ENCODE results near the gene DBX1. TPM values are rescaled to one million over a fixed set of nuclear protein-coding genes. Genes with fewer than 3 reads are reported as not detected.

Gene DBX1
- total RNA-seq, 2 experiments from 2014 or later: not detected

GRCh38 chr11:20192151-20192550, 31.9 kb upstream of the DBX1 start:
- DNase-seq (no peak), ATAC-seq (no peak)
- ChIA-PET POLR2A (no interaction called here), CTCF (no interaction called here)
- no peaks in the 10 kb centered on the region for H3K4me1 Mint-ChIP-seq (ENCODE audit: low read depth)
- H3K4me3 Mint-ChIP-seq: no peak overlapping the region
- H3K36me3 Mint-ChIP-seq (ENCODE audit: low read depth): no peaks in the 10 kb centered on the region
- no peaks in the 10 kb centered on the region for H3K9me3 Mint-ChIP-seq (ENCODE audit: insufficient read depth)
- H3K27me3 Mint-ChIP-seq (ENCODE audit: low read depth): peaks cover 3% of the 10 kb centered on the region
- no peak overlapping the region for H3K27ac Mint-ChIP-seq

GRCh38 chr11:20178976-20179375, 18.7 kb upstream of the DBX1 start:
- Mint-ChIP-seq H3K27ac (no peak overlapping the region), H3K4me3 (no peak overlapping the region), H3K9me3 (ENCODE audit: insufficient read depth) (no peaks in the 10 kb centered on the region), H3K36me3 (ENCODE audit: low read depth) (no peaks in the 10 kb centered on the region), H3K27me3 (ENCODE audit: low read depth) (peaks cover 10% of the 10 kb centered on the region), H3K4me1 (ENCODE audit: low read depth) (no peaks in the 10 kb centered on the region)
- ChIA-PET POLR2A (no interaction called here), CTCF (no interaction called here)
- no peak for DNase-seq
- ATAC-seq: no peak

- Mint-ChIP-seq H3K27me3 (ENCODE audit: low read depth) (peaks cover 14% of the 10 kb centered on the region), H3K36me3 (ENCODE audit: low read depth) (no peaks in the 10 kb centered on the region), H3K27ac (no peak overlapping the region), H3K4me3 (no peak overlapping the region), H3K4me1 (ENCODE audit: low read depth) (no peaks in the 10 kb centered on the region), H3K9me3 (ENCODE audit: insufficient read depth) (no peaks in the 10 kb centered on the region)
- ChIA-PET POLR2A (no interaction called here), CTCF (interaction anchor here (1.0 kb wide), 1 partner anchor 44 kb away, joined by 3 read pairs; no protein-coding TSS in a partner anchor)
- DNase-seq (no peak), ATAC-seq (no peak)
Observed at GRCh38 chr11:20177136-20177535, 16.9 kb upstream of the DBX1 start.

DNA sequence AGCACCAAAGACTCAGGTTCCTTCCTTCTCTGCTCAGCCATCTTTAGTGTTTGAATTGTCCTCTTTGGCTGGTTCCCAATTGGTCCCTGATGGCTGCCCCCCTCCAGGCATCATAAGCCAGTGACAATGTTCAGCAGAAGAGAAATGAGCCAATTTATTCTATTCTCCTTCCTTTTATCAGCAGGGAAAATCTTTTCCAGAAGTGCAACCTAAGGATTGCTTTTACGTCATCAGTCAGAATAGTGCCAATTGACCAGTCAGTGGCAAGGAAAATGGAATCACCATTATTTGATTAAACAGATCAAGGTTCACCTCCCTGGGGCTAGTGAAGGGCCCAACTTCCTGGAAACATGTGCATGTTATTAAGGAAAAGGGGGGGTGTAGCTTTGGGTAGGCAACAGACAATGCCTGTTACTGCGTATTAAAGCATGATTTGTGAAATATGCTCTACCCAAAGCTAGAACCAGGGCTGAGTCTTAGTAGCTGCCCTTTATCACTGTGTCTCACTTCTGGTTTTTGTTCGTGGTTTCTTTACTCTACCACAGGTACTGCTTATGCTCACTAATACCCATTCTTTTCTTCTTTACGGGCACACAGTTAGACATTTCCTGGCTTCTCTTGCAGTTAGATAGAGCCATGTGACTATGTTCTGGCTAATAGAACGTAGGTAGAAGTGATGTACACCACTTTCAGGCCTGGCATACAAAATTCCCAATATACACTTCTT, 12.6 kb upstream of the DBX1 start:
- ChIA-PET CTCF (no interaction called here), POLR2A (no interaction called here)
- Mint-ChIP-seq H3K4me1 (ENCODE audit: low read depth) (no peaks in the 10 kb centered on the region), H3K27me3 (ENCODE audit: low read depth) (peaks cover 22% of the 10 kb centered on the region), H3K36me3 (ENCODE audit: low read depth) (no peaks in the 10 kb centered on the region), H3K4me3 (no peak overlapping the region), H3K27ac (no peak overlapping the region), H3K9me3 (ENCODE audit: insufficient read depth) (no peaks in the 10 kb centered on the region)
- ATAC-seq: no peak
- DNase-seq: no peak

GRCh38 chr11:20163783-20164481, 3.7 kb upstream of the DBX1 start:
- Mint-ChIP-seq H3K9me3 (ENCODE audit: insufficient read depth) (peaks cover 3% of the 10 kb centered on the region), H3K27me3 (ENCODE audit: low read depth) (peaks cover 70% of the 10 kb centered on the region), H3K27ac (no peak overlapping the region), H3K36me3 (ENCODE audit: low read depth) (peaks cover 12% of the 10 kb centered on the region), H3K4me3 (no peak overlapping the region), H3K4me1 (ENCODE audit: low read depth) (peaks cover 14% of the 10 kb centered on the region)
- ATAC-seq: no peak
- ChIA-PET POLR2A (no interaction called here), CTCF (interaction anchor here (1.4 to 1.6 kb wide), 2 partner anchors 31 to 36 kb away, joined by 4 to 5 read pairs; no protein-coding TSS in a partner anchor)
- no peak for DNase-seq

DNA sequence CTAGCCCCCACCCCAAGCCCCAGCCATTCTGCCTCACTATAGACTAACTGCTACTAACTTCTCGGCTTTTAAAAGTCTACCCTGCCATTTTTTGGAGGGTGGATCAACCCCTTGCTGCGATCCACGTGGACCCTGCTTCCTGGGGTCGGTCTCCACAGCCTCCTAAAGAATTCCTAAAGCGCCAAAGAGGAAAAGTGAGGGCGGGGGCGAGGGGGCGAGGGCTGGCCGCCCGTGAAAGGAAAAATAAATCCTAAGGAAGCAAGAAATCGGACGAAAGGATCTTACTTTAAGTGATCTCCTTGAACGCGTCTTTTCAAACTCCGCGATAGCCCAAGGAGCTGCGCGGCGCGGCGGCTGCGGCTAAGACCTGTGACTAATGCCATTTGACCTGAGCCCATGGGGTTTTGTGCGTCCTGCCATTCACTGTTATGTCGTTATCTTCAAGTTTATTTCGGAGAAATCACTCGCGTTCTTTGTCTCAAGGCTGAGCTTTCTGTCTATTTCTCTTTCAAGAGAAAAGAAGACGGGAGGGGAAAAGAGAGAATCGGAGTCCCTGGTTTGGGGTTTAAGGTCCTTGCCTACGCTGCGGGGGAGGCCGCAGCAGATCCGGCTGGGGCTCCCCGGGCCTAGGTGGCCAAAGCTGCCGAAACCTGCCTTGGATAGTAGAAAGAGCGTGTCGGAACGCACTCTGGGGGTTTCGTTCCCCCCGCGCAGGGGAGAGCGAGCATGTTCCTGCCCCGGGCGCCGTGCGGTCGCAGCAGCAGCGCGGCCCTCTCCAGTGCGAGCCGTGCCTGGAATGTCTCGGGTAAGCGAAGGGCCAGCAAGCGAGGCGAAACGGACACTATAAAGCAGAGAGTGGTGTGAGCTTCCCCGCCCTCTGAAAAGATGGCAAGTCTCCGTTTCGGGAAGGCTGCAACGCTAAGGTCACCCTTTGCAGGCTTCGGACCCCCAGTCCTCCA, 2.8 kb upstream of the DBX1 start:
- H3K36me3 Mint-ChIP-seq (ENCODE audit: low read depth): peaks cover 18% of the 10 kb centered on the region
- H3K9me3 Mint-ChIP-seq (ENCODE audit: insufficient read depth): peaks cover 3% of the 10 kb centered on the region
- CTCF ChIA-PET: interaction anchor here (1.4 to 1.6 kb wide), 2 partner anchors 28 to 30 kb away, joined by 3 to 5 read pairs; no protein-coding TSS in a partner anchor
- peak overlapping the region; percentile 56 for H3K4me3 Mint-ChIP-seq
- DNase-seq (no peak), ATAC-seq (no peak)
- H3K4me1 Mint-ChIP-seq (ENCODE audit: low read depth): peaks cover 14% of the 10 kb centered on the region
- H3K27ac Mint-ChIP-seq: peak overlapping the region; percentile 50
- POLR2A ChIA-PET: no interaction called here
- H3K27me3 Mint-ChIP-seq (ENCODE audit: low read depth): peaks cover 78% of the 10 kb centered on the region

DNA sequence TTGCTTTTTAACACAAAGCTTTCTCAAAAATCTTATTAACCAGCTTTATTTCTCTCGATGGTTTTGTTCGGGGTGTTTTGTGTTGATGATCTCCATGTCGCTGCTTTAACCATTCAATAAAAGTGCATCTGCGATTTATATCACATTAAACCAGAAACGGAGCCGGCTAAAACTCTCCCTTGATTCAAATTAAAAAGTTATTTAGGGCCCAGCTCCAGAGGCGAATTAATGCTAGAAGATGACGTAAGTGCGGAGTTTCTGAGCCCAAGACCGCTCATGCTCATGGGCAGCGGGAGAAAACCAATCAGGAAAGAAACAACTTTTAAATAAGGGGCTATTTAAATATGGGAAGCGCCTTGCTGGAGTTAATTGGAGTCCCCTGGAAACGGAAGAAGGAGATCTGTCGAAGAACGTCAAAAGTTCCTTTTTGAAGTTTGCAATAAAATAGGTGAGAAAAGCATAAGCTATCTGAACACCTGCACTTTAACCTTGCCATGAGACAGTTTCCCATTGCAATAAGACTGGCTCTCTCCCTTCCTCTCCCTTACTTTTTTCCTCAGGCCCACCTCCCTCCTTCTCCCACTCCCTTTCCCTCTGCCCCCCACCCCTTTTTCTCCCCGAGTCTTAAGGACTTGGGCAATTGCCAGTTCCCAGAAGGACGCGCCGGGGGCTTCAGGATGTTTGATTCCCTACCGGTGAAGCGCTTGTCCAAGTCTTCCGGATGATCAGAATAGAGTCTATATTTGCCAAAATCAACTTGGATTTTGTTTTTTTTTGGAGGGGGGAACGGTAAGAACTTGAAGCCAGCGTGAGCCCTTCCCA, 1.9 kb upstream of the DBX1 start:
- Mint-ChIP-seq H3K4me1 (ENCODE audit: low read depth) (peaks cover 21% of the 10 kb centered on the region), H3K4me3 (peak overlapping the region; percentile 50), H3K27me3 (ENCODE audit: low read depth) (peaks cover 82% of the 10 kb centered on the region), H3K9me3 (ENCODE audit: insufficient read depth) (peaks cover 3% of the 10 kb centered on the region), H3K27ac (peak overlapping the region; percentile 64), H3K36me3 (ENCODE audit: low read depth) (peaks cover 21% of the 10 kb centered on the region)
- POLR2A ChIA-PET: no interaction called here
- DNase-seq (no peak), ATAC-seq (no peak)
- CTCF ChIA-PET: interaction anchor here (1.4 to 1.6 kb wide), 2 partner anchors 27 to 29 kb away, joined by 3 to 5 read pairs; no protein-coding TSS in a partner anchor

DNA sequence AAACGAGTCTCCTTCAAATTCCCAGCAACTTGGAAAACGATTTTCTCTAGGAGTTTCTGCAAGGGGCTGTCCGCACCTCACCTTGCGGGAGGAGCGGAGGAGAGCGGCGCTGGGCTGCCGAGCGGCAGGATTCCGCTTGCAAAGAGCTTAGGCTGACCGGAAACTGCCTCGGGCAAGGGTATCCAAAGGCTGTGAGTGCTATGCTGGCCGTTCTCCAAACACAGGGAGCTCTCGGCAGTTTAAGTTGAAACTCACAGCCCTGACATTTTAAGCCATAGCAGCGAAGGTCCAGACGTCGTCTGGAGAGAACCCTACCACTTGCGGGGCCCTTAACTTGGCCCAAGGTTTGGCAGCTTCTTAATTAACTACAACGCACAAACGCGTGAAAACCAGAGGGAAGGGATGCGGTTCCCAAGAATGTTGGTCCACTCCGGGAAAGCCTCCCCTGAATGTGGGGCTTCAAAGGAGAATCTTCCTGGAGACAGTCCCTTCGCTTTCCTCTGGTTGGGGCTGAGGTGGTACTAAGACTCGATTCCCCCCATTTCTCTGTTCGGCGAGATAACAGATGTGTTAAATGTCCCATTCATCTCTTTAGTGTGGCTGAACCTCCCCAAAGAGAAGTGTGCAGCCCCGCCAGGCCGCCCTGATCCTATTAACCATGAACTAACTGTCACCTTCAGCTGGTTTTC, 1.1 kb upstream of the DBX1 start:
- DNase-seq (no peak), ATAC-seq (no peak)
- no peak overlapping the region for H3K27ac Mint-ChIP-seq
- CTCF ChIA-PET: interaction anchor here (1.4 to 1.6 kb wide), 2 partner anchors 26 to 28 kb away, joined by 3 to 5 read pairs; no protein-coding TSS in a partner anchor
- H3K4me1 Mint-ChIP-seq (ENCODE audit: low read depth): peaks cover 25% of the 10 kb centered on the region
- peak overlapping the region; percentile 50 for H3K4me3 Mint-ChIP-seq
- H3K27me3 Mint-ChIP-seq (ENCODE audit: low read depth): peaks cover 80% of the 10 kb centered on the region
- POLR2A ChIA-PET: no interaction called here
- H3K9me3 Mint-ChIP-seq (ENCODE audit: insufficient read depth): peaks cover 3% of the 10 kb centered on the region
- peaks cover 21% of the 10 kb centered on the region for H3K36me3 Mint-ChIP-seq (ENCODE audit: low read depth)

DNA sequence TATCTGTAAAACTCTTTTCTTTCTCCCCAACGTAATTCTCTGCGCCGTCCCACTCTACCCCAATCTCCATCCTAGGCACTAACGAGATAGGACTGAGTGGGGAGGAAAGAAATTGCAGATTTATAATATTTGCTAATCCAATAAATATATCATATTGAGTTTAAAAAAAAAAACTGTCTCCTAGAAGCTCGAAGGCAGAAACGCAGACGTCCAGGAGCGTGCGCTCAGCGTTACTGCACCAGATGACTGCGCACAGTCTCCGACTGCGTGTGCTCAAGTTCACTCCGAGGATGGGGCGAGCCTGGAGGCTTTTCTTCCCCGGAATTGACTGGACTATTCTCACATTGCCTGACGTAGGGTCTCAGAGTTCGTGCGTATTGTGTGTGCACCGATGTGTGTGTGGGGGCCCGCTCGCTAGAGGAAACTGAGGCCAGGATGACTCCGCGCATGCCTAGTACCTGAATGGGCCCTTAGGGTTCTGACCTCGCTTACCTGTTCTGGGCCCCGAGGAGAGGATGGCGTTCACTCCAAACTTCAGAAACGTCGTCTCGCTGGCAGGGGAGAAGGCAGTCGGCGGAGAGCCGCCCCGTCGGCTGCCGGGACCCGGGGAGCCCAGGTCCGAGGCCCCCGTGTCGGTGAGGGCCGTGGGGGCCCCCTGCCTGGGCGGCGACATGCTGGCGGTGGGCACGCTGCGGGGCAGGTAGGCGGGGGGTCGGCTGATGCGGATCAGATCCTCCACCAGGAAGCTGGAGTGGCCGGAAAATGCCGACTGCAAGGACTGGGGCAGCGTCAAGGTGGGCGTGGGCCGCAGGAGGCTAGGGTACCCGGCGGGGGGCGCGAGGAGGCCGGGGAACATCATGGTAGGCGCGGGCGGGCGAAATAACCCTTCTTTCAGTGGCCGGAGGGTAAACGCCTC, 551 bp downstream of the DBX1 start:
- DNase-seq (no peak), ATAC-seq (no peak)
- Mint-ChIP-seq H3K9me3 (ENCODE audit: insufficient read depth) (peaks cover 3% of the 10 kb centered on the region), H3K36me3 (ENCODE audit: low read depth) (peaks cover 21% of the 10 kb centered on the region), H3K4me1 (ENCODE audit: low read depth) (peaks cover 30% of the 10 kb centered on the region), H3K27ac (peak overlapping the region; percentile 6), H3K27me3 (ENCODE audit: low read depth) (peaks cover 84% of the 10 kb centered on the region), H3K4me3 (no peak overlapping the region)
- CTCF ChIA-PET: no interaction called here
- POLR2A ChIA-PET: no interaction called here
